NCI-H1105 treated with DMSO at 0.1 percent for 48 hours (cell line): Measurements from ENCODE around the gene FAM210A.
A peak's percentile ranks its signal among the peaks of the same experiment; 100 is the strongest.
"Not testable (repeated sequence)": the region's sequence is repeated elsewhere in the genome, so short reads cannot be mapped to it uniquely, and the experiment has no call there.

Source experiments
- DNase-seq: peaks from one replicate; lab custom pipeline; 2025; lab: John Stamatoyannopoulos, UW

FAM210A gene

GRCh38 chr18:13726232-13726971 lies at the start of gene FAM210A, which contains the start of gene RNMT:
Gene FAM210A, minus strand, starts transcription at chr18:13726558. Its CDS starts 44,481 bp downstream, at chr18:13682077.
Gene RNMT, plus strand, starts transcription at chr18:13726673. Its CDS starts 4,845 bp downstream, at chr18:13731518.
- peak; percentile 94 for DNase-seq

DNA sequence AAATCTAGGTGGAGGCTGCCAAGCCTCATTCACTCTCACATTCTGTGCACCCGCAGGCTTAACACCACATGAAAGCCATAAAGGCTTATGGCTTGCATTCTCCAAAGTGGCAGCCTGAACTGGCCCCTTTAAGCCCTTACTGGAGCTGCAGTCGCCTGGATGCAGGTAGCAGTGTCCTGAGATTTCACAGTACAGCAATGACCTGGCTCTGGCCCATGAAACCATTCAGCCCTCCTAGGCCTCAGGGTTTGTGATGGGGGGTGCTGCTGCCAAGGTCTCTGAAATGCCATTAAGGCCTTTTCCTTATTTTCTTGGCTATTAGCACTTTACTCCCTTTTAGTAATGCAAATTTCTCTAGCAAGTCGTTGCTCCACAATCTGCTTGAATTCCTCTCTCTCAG lies 48.7 kb upstream of the FAM210A start:
- DNase-seq = no peak

- DNase-seq = no peak
Observed at GRCh38 chr18:13762690-13763439, 36.5 kb upstream of the FAM210A start.

- DNase-seq = no peak
Observed at GRCh38 chr18:13760047-13760446, 33.7 kb upstream of the FAM210A start.

GRCh38 chr18:13758622-13759021 lies 32.3 kb upstream of the FAM210A start:
- DNase-seq = no peak

DNA sequence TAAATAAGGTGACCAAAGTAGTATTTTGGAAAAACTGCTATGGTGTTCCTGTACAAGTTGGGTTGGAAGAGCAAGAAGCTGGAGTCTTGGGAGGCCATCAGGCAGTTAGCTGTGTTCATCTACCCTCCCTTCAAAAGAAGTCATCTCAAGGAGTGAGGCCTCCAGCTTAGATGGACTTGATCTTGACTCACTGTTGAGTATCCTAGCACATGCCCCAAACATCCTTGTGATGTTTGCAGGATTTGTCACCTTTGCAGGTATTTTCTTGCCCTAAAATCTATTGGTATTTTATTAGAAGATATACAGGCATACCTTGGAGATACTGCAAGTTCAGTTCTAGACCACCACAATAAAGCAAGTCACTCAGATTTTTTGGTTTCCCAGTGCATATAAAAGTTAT lies 30.3 kb upstream of the FAM210A start:
- no peak for DNase-seq

DNA sequence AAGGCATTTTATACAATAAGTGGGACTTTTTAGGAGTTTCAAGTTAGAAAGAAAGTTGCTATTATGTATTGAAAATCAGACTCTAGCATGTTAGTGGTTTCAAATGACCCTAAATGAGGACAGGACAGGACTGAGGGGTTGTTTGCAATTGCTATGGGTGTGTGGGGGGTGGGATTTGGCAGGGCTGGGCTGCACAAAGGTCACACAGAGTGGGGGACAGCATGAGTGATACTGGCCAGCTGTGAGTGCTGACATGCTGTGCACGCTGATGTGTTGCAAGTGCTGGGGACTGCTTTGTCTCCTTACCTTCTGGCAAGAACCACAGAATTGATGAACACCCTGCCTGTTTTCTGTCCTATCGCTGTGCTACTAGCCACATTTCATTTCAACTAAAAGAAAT lies 29.9 kb upstream of the FAM210A start:
- no peak for DNase-seq

GRCh38 chr18:13751599-13751998 lies 25.2 kb upstream of the FAM210A start:
- not testable (repeated sequence) for DNase-seq

- no peak for DNase-seq
Observed at GRCh38 chr18:13746633-13747032, 20.3 kb upstream of the FAM210A start.

DNA sequence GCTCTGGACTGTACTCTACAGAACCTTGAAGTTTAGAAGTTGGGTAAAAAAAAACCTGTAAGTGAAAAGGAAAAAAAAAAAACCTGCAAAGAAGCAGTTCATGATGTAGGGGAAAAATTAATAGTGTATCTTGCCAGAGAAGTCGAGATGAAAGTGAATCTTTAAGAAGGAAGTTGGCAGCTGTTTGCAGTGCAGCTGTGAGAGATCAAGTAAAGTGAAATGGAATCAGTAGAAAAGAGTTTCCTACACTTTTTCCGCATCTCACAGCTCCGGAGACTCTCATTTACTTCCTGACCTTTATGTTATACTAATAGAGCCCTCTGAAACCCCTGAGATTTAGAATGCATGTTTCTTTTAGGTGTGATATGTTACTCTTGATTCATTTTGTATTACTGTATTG lies 19.3 kb upstream of the FAM210A start:
- DNase-seq = no peak

DNA sequence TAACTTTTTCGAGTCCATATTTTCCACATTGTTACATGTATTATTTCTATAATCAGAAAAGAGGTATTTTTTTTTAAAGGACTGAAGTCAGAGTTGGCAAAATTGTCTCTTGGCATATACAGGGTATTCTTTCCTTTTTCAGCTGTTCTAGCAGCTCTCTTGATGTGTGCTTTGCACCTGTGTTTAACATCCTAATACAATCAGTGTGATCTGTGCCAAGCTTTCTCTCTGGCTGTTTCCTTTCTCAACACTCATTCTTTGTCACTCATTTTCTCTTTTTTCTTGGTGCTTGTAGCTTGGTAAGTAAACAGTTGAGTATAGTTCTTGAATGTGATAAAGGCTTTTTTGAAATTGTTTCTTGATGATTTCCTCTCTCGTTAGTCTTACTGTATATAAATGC lies 9.3 kb upstream of the FAM210A start:
- no peak for DNase-seq

GRCh38 chr18:13730481-13730880 lies 4.1 kb upstream of the FAM210A start:
- no peak for DNase-seq

GRCh38 chr18:13726972-13727331 lies 594 bp upstream of the FAM210A start:
- DNase-seq = peak; percentile 32

- DNase-seq = peak; percentile 19
Observed at GRCh38 chr18:13725566-13726231, 659 bp downstream of the FAM210A start.

- no peak for DNase-seq
Observed at GRCh38 chr18:13720847-13721246, 5.5 kb downstream of the FAM210A start.

GRCh38 chr18:13720123-13720522 lies 6.2 kb downstream of the FAM210A start:
- no peak for DNase-seq

DNA sequence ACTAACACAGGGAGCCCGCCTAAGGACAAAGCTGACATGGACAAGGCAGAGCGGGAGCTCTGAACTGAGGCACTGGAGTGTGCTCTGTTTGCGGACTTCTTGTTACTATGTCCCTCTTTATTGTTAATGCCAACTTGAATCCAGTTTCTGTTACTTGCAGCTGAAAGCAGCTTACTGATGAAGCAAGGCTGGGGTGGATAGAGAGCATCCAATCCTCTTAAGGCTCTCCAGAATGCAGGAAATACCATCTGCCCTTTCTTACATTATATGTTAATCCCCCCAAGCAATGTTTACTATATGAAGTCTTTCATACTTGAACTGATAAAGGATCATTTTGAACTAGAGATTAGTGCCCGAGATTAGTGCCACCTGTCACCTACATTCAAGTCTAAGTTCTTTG lies 9.4 kb downstream of the FAM210A start:
- DNase-seq = no peak

GRCh38 chr18:13715330-13715729 lies 11.0 kb downstream of the FAM210A start:
- no peak for DNase-seq

DNA sequence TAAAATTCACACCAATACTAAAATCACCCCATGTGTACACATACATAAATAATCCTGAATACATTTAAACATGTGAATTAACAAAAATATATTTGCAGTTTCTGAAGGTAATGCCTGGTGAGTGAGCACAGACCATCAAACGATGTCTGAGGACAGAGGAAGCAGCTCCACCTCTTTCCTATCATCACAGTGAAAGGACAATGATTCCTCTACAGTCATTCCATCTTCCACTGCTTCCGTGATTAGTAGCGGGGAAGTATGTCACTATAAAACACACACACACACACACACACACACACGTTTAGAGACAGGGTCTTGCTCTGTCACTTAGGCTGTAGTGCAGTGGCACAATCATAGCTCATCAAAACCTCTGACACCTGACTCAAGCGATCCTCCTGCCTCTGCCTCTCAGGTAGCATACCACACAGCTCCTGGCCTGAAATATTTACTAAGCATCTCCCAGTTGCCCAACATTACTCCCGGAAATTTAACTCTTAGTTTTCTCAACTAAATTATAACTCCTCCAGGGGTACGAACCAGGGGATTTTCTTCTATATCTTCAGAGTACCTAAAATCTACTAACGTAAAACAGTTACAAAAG lies 12.8 kb downstream of the FAM210A start:
- no peak for DNase-seq

GRCh38 chr18:13712400-13713131 lies 13.8 kb downstream of the FAM210A start:
- no peak for DNase-seq

DNA sequence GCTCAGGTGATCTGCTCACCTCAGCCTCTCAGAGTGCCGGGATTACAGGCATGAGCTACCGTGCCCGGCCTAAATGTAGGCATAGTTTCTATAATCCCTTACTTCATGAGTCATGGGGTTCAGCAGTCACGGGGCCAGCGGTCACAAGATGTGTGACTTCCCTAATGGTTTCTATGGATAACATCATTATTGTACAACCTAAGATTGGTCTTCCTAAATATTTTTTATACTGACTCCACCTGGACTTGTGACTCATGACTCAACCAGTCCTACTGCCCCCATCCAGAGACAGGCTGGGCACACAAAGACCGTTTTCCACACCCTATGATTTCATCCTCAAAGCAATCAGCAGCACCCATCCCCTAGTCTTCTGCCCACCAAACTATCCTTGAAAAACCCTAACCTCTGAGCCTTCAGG lies 15.9 kb downstream of the FAM210A start:
- no peak for DNase-seq

GRCh38 chr18:13703899-13704298 lies 22.5 kb downstream of the FAM210A start:
- no peak for DNase-seq
